ENCODE data around the gene ZBTB20.

GRCh38 chr3:114834175-114834940 is 312.7 kb downstream of the ZBTB20 start:
- no peak for TF ChIP-seq CTCF (IDR thresholded peaks at IDR 0.05)
- TF ChIP-seq EZH2 (IDR thresholded peaks at IDR 0.05; ENCODE audit: borderline replicate concordance, insufficient read depth, low read depth, low read length, poor library complexity, severe bottlenecking) = no peak

Measured in B cell (primary cell).